Activated naive CD4-positive, alpha-beta T cell treated with anti-CD3 and anti-CD28 coated beads, Interleukin-2, amount 50 U/mL, for 24 hours (primary cell): ENCODE data around the gene NCR2.
"Not testable (repeated sequence)": the region's sequence is repeated elsewhere in the genome, so short reads cannot be mapped to it uniquely, and the experiment has no call there.

Experiments
- H3K27ac Mint-ChIP-seq: one replicate; pipeline ENCODE4 v1.8.0; 2021; ENCODE audit warnings: mild to moderate bottlenecking, mixed read lengths
- H3K27me3 Mint-ChIP-seq: one replicate; pipeline ENCODE4 v1.8.0; 2021; ENCODE audit warnings: mixed read lengths
- H3K36me3 Mint-ChIP-seq: one replicate; pipeline ENCODE4 v1.8.0; 2021; ENCODE audit warnings: mixed read lengths
- H3K4me1 Mint-ChIP-seq: one replicate; pipeline ENCODE4 v1.8.0; 2021; ENCODE audit warnings: mixed read lengths
- H3K4me3 Mint-ChIP-seq: one replicate; pipeline ENCODE4 v1.8.0; 2021; ENCODE audit warnings: mild to moderate bottlenecking, mixed read lengths
- H3K9me3 Mint-ChIP-seq: one replicate; pipeline ENCODE4 v1.8.0; 2021; ENCODE audit warnings: mixed read lengths

Gene NCR2

GRCh38 chr6:41335296-41335695 lies at the start of gene NCR2:
Gene NCR2, plus strand, starts transcription at chr6:41335608. Its CDS starts 269 bp downstream, at chr6:41335877.
- no peaks in the 10 kb centered on the region for H3K36me3 Mint-ChIP-seq
- H3K27me3 Mint-ChIP-seq = no peaks in the 10 kb centered on the region
- peak within 1 kb of the TSS; percentile 46 for H3K27ac Mint-ChIP-seq
- no peaks in the 10 kb centered on the region for H3K9me3 Mint-ChIP-seq
- H3K4me3 Mint-ChIP-seq = no peak within 1 kb of the TSS
- H3K4me1 Mint-ChIP-seq = peaks cover 59% of the 10 kb centered on the region

GRCh38 chr6:41286544-41287346 lies 48.7 kb upstream of the NCR2 start, which contains the start of gene TREM1:
Gene TREM1, minus strand, starts transcription at chr6:41286682. Its CDS starts 27 bp downstream, at chr6:41286655.
- Mint-ChIP-seq H3K27ac (peak within 1 kb of the TSS; percentile 62), H3K4me3 (no peak within 1 kb of the TSS), H3K9me3 (no peaks in the 10 kb centered on the region), H3K36me3 (no peaks in the 10 kb centered on the region), H3K27me3 (no peaks in the 10 kb centered on the region), H3K4me1 (peaks cover 4% of the 10 kb centered on the region)

- Mint-ChIP-seq H3K36me3 (no peaks in the 10 kb centered on the region), H3K27ac (no peak overlapping the region), H3K9me3 (no peaks in the 10 kb centered on the region), H3K4me1 (peaks cover 4% of the 10 kb centered on the region), H3K27me3 (no peaks in the 10 kb centered on the region), H3K4me3 (no peak overlapping the region)
These were observed 47.2 kb upstream of the NCR2 start for GRCh38 chr6:41288030-41288753.

- Mint-ChIP-seq H3K27ac (no peak overlapping the region), H3K27me3 (no peaks in the 10 kb centered on the region), H3K9me3 (no peaks in the 10 kb centered on the region), H3K4me3 (no peak overlapping the region), H3K4me1 (peaks cover 6% of the 10 kb centered on the region), H3K36me3 (no peaks in the 10 kb centered on the region)
These were observed 46.7 kb upstream of the NCR2 start for GRCh38 chr6:41288754-41289129.

- Mint-ChIP-seq H3K9me3 (no peaks in the 10 kb centered on the region), H3K4me3 (no peak overlapping the region), H3K27me3 (no peaks in the 10 kb centered on the region), H3K36me3 (no peaks in the 10 kb centered on the region), H3K4me1 (peaks cover 13% of the 10 kb centered on the region), H3K27ac (no peak overlapping the region)
These were observed 45.6 kb upstream of the NCR2 start for GRCh38 chr6:41289815-41290214.

GRCh38 chr6:41291717-41292116 lies 43.7 kb upstream of the NCR2 start:
- Mint-ChIP-seq H3K9me3 (no peaks in the 10 kb centered on the region), H3K27ac (no peak overlapping the region), H3K27me3 (no peaks in the 10 kb centered on the region), H3K4me1 (peaks cover 30% of the 10 kb centered on the region), H3K36me3 (no peaks in the 10 kb centered on the region), H3K4me3 (no peak overlapping the region)

GRCh38 chr6:41294214-41294872 lies 41.1 kb upstream of the NCR2 start:
- Mint-ChIP-seq H3K27me3 (no peaks in the 10 kb centered on the region), H3K4me1 (peaks cover 56% of the 10 kb centered on the region), H3K36me3 (no peaks in the 10 kb centered on the region), H3K9me3 (no peaks in the 10 kb centered on the region), H3K27ac (no peak overlapping the region), H3K4me3 (no peak overlapping the region)

DNA sequence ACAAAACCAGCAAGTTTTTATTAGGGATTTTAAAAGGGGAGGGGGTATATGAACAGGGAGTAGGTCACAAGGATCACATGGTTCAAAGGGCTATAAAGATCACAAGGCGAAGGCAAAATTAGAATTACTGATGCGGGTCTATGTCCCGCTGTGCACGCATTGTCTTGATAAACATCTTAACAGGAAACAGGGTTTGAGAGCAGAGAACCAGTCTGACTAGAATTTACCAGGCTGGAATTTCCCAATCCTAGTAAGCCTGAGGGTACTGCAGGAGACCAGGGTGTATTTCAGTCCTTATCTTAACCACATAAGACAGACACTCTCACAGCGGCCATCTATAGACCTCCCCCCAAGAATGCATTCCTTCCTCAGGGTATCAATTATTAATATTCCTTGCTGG lies 38.2 kb upstream of the NCR2 start:
- H3K36me3 Mint-ChIP-seq, H3K9me3 Mint-ChIP-seq, H3K27me3 Mint-ChIP-seq, H3K4me3 Mint-ChIP-seq: not testable (repeated sequence)
- Mint-ChIP-seq H3K4me1 (peaks cover 67% of the 10 kb centered on the region), H3K27ac (peak overlapping the region; percentile 68)

- no peaks in the 10 kb centered on the region for H3K36me3 Mint-ChIP-seq
- H3K9me3 Mint-ChIP-seq = no peaks in the 10 kb centered on the region
- peaks cover 63% of the 10 kb centered on the region for H3K4me1 Mint-ChIP-seq
- H3K27me3 Mint-ChIP-seq = no peaks in the 10 kb centered on the region
- H3K27ac Mint-ChIP-seq = peak overlapping the region; percentile 82
- H3K4me3 Mint-ChIP-seq = peak overlapping the region; percentile 61
These were observed 36.5 kb upstream of the NCR2 start for GRCh38 chr6:41298785-41299502.

DNA sequence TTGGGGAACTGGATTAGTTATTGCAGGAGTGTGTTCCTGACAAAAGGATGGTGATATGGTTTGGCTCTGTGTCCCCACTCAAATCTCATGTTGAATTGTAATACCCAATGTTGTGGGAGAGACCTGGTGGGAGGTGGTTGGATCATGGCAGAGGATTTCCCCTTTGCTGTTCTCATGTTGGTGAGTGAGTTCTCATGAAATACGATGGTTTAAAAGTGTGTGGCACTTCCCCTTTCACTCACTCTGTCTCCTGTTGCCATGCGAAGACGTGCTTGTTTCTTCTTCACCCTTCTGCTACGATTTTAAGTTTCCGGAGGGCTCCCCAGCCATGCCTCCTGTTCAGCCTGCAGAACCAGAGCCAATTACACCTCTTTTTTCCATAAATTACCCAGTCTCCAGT lies 32.8 kb upstream of the NCR2 start:
- Mint-ChIP-seq H3K36me3 (no peaks in the 10 kb centered on the region), H3K4me1 (peaks cover 42% of the 10 kb centered on the region), H3K4me3 (no peak overlapping the region), H3K27ac (no peak overlapping the region), H3K27me3 (no peaks in the 10 kb centered on the region), H3K9me3 (no peaks in the 10 kb centered on the region)

DNA sequence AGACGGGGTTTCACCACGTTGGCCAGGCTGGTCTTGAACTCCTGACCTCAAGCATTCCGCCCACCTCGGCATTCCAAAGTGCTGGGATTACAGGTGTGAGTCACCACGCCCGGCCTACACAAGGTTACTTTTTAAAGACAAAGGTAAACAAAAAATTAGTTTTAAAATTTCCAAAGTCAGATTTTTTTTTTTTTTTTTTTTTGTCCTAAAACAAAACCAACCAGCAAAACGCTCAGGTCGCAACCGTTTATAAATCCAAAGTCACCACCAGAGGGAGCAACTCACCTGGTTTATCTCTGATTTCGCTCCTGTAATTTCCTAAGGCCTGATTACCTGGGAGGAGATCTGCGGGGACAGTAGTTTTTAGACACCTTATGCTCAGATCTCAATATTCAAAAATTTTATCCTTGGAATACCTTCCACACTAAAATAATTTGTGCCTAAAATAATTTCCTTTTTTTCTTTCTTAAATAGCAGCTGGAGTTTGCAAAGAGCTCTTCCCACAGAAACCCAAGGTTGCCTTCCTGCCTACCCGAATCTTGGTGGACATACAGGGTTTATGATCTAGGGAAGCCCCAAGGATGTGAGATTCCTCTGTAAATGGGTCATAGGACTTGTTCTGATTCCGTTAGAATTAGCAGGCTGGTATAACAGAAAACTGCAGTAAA lies 29.1 kb upstream of the NCR2 start:
- Mint-ChIP-seq H3K4me3 (no peak overlapping the region), H3K27ac (peak overlapping the region; percentile 23), H3K9me3 (no peaks in the 10 kb centered on the region), H3K27me3 (no peaks in the 10 kb centered on the region), H3K4me1 (peaks cover 10% of the 10 kb centered on the region), H3K36me3 (no peaks in the 10 kb centered on the region)

DNA sequence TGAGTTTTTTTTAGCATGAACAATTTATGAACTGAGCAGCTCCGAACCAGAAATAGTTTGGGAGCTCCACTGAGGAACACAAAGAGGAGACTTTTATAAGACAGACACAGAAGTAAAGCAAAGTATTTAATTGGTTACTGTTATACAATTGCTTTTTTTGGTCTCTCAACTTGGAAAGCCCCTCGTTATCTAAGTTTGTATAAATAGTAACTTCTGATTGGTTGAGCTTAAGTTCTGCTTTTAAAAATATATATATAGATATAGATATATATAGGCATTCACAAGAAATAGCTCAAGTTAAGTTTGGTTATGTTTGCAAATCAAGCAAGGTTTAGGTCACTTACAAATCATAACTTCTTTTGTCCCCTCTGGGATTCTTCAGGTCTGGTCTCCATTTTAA lies 20.2 kb upstream of the NCR2 start:
- Mint-ChIP-seq H3K4me1 (peaks cover 15% of the 10 kb centered on the region), H3K36me3 (no peaks in the 10 kb centered on the region), H3K27me3 (peaks cover 2% of the 10 kb centered on the region), H3K27ac (no peak overlapping the region), H3K9me3 (no peaks in the 10 kb centered on the region), H3K4me3 (no peak overlapping the region)

GRCh38 chr6:41315943-41316620 lies 19.3 kb upstream of the NCR2 start:
- Mint-ChIP-seq H3K27ac (no peak overlapping the region), H3K4me1 (peaks cover 15% of the 10 kb centered on the region), H3K9me3 (no peaks in the 10 kb centered on the region), H3K27me3 (peaks cover 2% of the 10 kb centered on the region), H3K4me3 (no peak overlapping the region), H3K36me3 (no peaks in the 10 kb centered on the region)

DNA sequence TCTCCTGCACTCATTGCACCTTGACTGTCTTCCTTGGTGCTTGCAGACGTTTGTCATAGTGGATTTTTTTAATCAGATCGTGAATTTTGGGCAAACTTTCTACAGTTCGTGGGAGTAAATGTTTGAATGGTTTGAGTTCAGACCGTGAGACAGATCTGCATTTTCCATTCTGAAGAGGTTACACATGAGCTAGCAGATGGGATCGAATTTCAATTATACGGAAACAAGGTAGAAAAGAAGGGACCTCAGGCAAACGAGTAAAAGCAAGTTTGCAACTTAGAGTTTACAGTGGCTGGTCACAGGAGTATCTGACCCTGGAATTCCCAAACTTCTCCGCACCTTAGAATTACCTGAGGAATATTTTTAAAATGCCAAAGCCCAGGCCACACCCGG lies 17.2 kb upstream of the NCR2 start:
- H3K4me3 Mint-ChIP-seq = peak overlapping the region; percentile 73

More for the DNA sequence above, 17.2 kb upstream of the NCR2 start:
- Mint-ChIP-seq H3K27me3 (peaks cover 2% of the 10 kb centered on the region), H3K36me3 (no peaks in the 10 kb centered on the region), H3K4me1 (peaks cover 15% of the 10 kb centered on the region), H3K27ac (no peak overlapping the region), H3K9me3 (no peaks in the 10 kb centered on the region)
